Tibial nerve (tissue), 3 donors: ENCODE data around the gene SMYD3.

ENCODE experiments used
- CTCF ChIP-seq, 5 experiments: fragments of 200-600 bp in 3 of 5; fragments of 450-650 bp in 2 of 5; sonication (generic) in 3 of 5; IDR thresholded peaks; one replicate each; pipeline ENCODE4 v1.5.1; 2016 to 2019; ENCODE audit warnings: antibody characterized with exemption in 5 of 5, mild to moderate bottlenecking in 3 of 5, moderate library complexity in 2 of 5
- POLR2A ChIP-seq, 2 donors: fragments of 450-650 bp; IDR thresholded peaks; one replicate each; pipeline ENCODE4 v1.6.1; 2017; ENCODE audit warnings: antibody characterized with exemption in 2 of 2, mild to moderate bottlenecking in 2 of 2, moderate library complexity in 2 of 2

- no peak for TF ChIP-seq CTCF (IDR thresholded peaks at IDR 0.05)
- no peak for TF ChIP-seq POLR2A (IDR thresholded peaks at IDR 0.05)
Observed at GRCh38 chr1:246462986-246463385, 44.1 kb downstream of the SMYD3 start.
